ENCODE measurements around the gene C4BPA. TPM values are rescaled to one million over a fixed set of nuclear protein-coding genes. Genes with fewer than 3 reads are reported as not detected.

The C4BPA gene
- total RNA-seq, 1 donor from 2014 or later = not detected

- H3K4me3 Mint-ChIP-seq = no peak overlapping the region
- no peaks in the 10 kb centered on the region for H3K4me1 Mint-ChIP-seq
- H3K9me3 Mint-ChIP-seq = peaks cover 2% of the 10 kb centered on the region
- H3K36me3 Mint-ChIP-seq (ENCODE audit: low read depth) = no peaks in the 10 kb centered on the region
- H3K27ac Mint-ChIP-seq (ENCODE audit: unreplicated experiment) = no peak overlapping the region
- H3K27me3 Mint-ChIP-seq (ENCODE audit: low read depth) = peaks cover 14% of the 10 kb centered on the region
- TF ChIP-seq, protein P1, sequence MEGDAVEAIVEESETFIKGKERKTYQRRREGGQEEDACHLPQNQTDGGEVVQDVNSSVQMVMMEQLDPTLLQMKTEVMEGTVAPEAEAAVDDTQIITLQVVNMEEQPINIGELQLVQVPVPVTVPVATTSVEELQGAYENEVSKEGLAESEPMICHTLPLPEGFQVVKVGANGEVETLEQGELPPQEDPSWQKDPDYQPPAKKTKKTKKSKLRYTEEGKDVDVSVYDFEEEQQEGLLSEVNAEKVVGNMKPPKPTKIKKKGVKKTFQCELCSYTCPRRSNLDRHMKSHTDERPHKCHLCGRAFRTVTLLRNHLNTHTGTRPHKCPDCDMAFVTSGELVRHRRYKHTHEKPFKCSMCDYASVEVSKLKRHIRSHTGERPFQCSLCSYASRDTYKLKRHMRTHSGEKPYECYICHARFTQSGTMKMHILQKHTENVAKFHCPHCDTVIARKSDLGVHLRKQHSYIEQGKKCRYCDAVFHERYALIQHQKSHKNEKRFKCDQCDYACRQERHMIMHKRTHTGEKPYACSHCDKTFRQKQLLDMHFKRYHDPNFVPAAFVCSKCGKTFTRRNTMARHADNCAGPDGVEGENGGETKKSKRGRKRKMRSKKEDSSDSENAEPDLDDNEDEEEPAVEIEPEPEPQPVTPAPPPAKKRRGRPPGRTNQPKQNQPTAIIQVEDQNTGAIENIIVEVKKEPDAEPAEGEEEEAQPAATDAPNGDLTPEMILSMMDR (conservative IDR thresholded peaks at IDR 0.05) = no peak
- DNase-seq (ENCODE audit: low read depth, low spot score) = no peak
Observed at GRCh38 chr1:207191776-207192175, 87.7 kb downstream of the C4BPA start.

DNA sequence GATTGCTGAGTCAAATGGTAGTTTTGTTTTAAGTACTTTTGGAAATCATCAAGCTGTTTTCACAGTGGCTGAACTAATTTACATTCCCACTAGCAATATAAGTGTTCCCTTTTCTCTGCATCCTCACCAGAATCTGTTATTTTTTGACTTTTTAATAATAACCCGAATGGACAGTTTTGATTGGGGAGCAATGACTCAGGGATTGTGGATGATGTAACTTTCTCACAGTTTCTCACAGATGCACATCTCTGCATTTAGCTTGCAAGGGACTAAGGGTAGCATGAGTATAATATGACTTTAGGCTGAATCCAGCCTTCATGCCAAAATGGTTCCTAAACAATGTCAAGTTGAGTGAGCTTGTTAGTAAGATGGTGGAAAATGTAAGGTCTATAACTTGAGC lies 90.2 kb downstream of the C4BPA start:
- TF ChIP-seq, protein P1 (conservative IDR thresholded peaks at IDR 0.05) = no peak
- Mint-ChIP-seq H3K27me3 (ENCODE audit: low read depth) (peaks cover 23% of the 10 kb centered on the region), H3K4me3 (no peak overlapping the region), H3K9me3 (peaks cover 6% of the 10 kb centered on the region), H3K36me3 (ENCODE audit: low read depth) (no peaks in the 10 kb centered on the region), H3K4me1 (no peaks in the 10 kb centered on the region), H3K27ac (ENCODE audit: unreplicated experiment) (no peak overlapping the region)
- DNase-seq (ENCODE audit: low read depth, low spot score) = no peak

Other genes starting within 250 kb of the C4BPA start
- gene IL20, start 238.6 kb upstream of the C4BPA start, total RNA-seq = not detected in 2 replicates
- gene IL24, start 206.8 kb upstream of the C4BPA start, total RNA-seq = not detected in 2 replicates
- not detected in 2 replicates for gene FCMR, start 182.3 kb upstream of the C4BPA start, total RNA-seq
- gene PIGR, start 157.8 kb upstream of the C4BPA start, total RNA-seq = not detected in 2 replicates
- gene FCAMR, start 133.8 kb upstream of the C4BPA start, total RNA-seq = not detected in 2 replicates
- 0.30 and 0.37 TPM in 2 replicates for gene C1orf116, start 71.5 kb upstream of the C4BPA start, total RNA-seq
- gene YOD1, start 53.0 kb upstream of the C4BPA start, total RNA-seq = 15.2 and 16.6 TPM in 2 replicates
- gene PFKFB2, start 51.0 kb upstream of the C4BPA start, total RNA-seq = 8.5 and 8.6 TPM in 2 replicates
- gene C4BPB, start 15.4 kb upstream of the C4BPA start, total RNA-seq = not detected in 2 replicates
- gene CD55, start 217.4 kb downstream of the C4BPA start, total RNA-seq = 4.0 and 4.5 TPM in 2 replicates